Measurements from ENCODE around the gene MC1R. TPM values are rescaled to one million over a fixed set of nuclear protein-coding genes. Genes with fewer than 3 reads are reported as not detected.

MC1R gene
- total RNA-seq, 4 donors from 2014 or later = 2.0 to 5.0 (median 2.9) TPM

- Histone ChIP-seq H3K4me3 (no peak overlapping the region), H3K27me3 (no peaks in the 10 kb centered on the region), H3K9me3 (no peaks in the 10 kb centered on the region), H3K27ac (replicated peaks in 1 of 4) (no peak overlapping the region), H3K4me1 (peaks cover 6 to 12% (median 10%) of the 10 kb centered on the region in 4 donors), H3K36me3 (peaks cover 3 to 51% (median 45%) of the 10 kb centered on the region in 4 donors)
- 88% methylated on average over 9 of the region's 11 CpGs for WGBS
- no peak for DNase-seq (ENCODE audit: extremely low spot score)
- intact Hi-C loops (cut with DNase I) = no loop called here
- TF ChIP-seq POLR2AphosphoS5 (IDR thresholded peaks at IDR 0.05) (no peak), EP300 (IDR thresholded peaks at IDR 0.05) (no peak), POLR2A (IDR thresholded peaks at IDR 0.05; ENCODE audit: low read depth) (no peak)
- TF ChIP-seq, protein P1, sequence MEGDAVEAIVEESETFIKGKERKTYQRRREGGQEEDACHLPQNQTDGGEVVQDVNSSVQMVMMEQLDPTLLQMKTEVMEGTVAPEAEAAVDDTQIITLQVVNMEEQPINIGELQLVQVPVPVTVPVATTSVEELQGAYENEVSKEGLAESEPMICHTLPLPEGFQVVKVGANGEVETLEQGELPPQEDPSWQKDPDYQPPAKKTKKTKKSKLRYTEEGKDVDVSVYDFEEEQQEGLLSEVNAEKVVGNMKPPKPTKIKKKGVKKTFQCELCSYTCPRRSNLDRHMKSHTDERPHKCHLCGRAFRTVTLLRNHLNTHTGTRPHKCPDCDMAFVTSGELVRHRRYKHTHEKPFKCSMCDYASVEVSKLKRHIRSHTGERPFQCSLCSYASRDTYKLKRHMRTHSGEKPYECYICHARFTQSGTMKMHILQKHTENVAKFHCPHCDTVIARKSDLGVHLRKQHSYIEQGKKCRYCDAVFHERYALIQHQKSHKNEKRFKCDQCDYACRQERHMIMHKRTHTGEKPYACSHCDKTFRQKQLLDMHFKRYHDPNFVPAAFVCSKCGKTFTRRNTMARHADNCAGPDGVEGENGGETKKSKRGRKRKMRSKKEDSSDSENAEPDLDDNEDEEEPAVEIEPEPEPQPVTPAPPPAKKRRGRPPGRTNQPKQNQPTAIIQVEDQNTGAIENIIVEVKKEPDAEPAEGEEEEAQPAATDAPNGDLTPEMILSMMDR (IDR thresholded peaks at IDR 0.05) = no peak
Observed at GRCh38 chr16:89953671-89954406, 35.2 kb downstream of the MC1R start.

DNA sequence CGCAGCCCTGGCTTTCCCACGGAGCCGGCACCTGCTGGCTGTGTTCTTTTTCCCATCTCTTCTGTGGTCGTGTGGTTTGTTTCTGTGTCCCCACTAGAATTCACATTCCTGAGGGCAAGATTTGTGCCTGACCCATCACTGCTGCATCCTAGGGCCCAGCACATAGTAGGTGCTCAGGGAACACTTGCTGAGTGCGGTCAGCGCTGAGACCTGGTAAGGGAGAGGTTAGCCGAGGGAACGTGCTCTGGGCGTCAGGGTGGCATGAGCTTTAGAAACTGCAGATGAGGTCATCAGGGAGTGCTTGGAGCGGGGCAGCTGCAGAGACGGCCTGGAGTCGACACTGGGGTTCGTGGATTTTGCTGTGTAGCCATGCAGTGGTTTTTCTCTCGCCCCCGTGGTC is 35.8 kb downstream of the MC1R start:
- WGBS = 94% methylated on average over 15 of the region's 15 CpGs
- DNase-seq (ENCODE audit: extremely low spot score) = no peak
- TF ChIP-seq POLR2AphosphoS5 (IDR thresholded peaks at IDR 0.05) (no peak), EP300 (IDR thresholded peaks at IDR 0.05) (no peak), POLR2A (IDR thresholded peaks at IDR 0.05; ENCODE audit: low read depth) (no peak)
- TF ChIP-seq, protein P1 (IDR thresholded peaks at IDR 0.05) = no peak
- Histone ChIP-seq H3K9me3 (no peaks in the 10 kb centered on the region), H3K4me1 (peaks cover 3 to 8% (median 6%) of the 10 kb centered on the region in 4 donors), H3K4me3 (no peak overlapping the region), H3K36me3 (peaks cover 6 to 58% (median 49%) of the 10 kb centered on the region in 4 donors), H3K27me3 (no peaks in the 10 kb centered on the region), H3K27ac (replicated peaks in 1 of 4) (no peak overlapping the region)
- intact Hi-C loops (cut with DNase I) = no loop called here

GRCh38 chr16:89955001-89955685 is 36.5 kb downstream of the MC1R start:
- H3K36me3 ChIP-seq = peaks cover 6 to 64% (median 56%) of the 10 kb centered on the region in 4 donors
- H3K27ac ChIP-seq (replicated peaks in 1 of 4) = no peak overlapping the region
- H3K27me3 ChIP-seq = no peaks in the 10 kb centered on the region
- TF ChIP-seq POLR2A (IDR thresholded peaks at IDR 0.05; ENCODE audit: low read depth) = no peak
- TF ChIP-seq, protein P1 (IDR thresholded peaks at IDR 0.05) = no peak
- no peak for TF ChIP-seq POLR2AphosphoS5 (IDR thresholded peaks at IDR 0.05)
- no peak for TF ChIP-seq EP300 (IDR thresholded peaks at IDR 0.05)
- H3K4me3 ChIP-seq = no peak overlapping the region
- DNase-seq (ENCODE audit: extremely low spot score) = no peak
- no peaks in the 10 kb centered on the region for H3K9me3 ChIP-seq
- intact Hi-C loops (cut with DNase I) = no loop called here
- WGBS = 86% methylated on average over 12 of the region's 15 CpGs
- peaks cover 0 to under 1% (median under 1%) of the 10 kb centered on the region in 4 donors for H3K4me1 ChIP-seq

GRCh38 chr16:89956505-89957215 is 38.0 kb downstream of the MC1R start:
- WGBS = 86% methylated on average over 12 of the region's 15 CpGs
- no peak for TF ChIP-seq EP300 (IDR thresholded peaks at IDR 0.05)
- TF ChIP-seq POLR2A (IDR thresholded peaks at IDR 0.05; ENCODE audit: low read depth) = no peak
- TF ChIP-seq, protein P1 (IDR thresholded peaks at IDR 0.05) = no peak
- Histone ChIP-seq H3K4me3 (no peak overlapping the region), H3K27ac (replicated peaks in 1 of 4) (no peak overlapping the region), H3K4me1 (no peaks in the 10 kb centered on the region), H3K9me3 (no peaks in the 10 kb centered on the region), H3K27me3 (no peaks in the 10 kb centered on the region), H3K36me3 (peaks cover 6 to 80% (median 71%) of the 10 kb centered on the region in 4 donors)
- intact Hi-C loops (cut with DNase I) = no loop called here
- no peak for DNase-seq (ENCODE audit: extremely low spot score)
